ENCODE data around the gene PLD2. TPM values are rescaled to one million over a fixed set of nuclear protein-coding genes. Genes with fewer than 3 reads are reported as not detected.
"Not testable (repeated sequence)": the region's sequence is repeated elsewhere in the genome, so short reads cannot be mapped to it uniquely, and the experiment has no call there.

PLD2 gene
- total RNA-seq, 1 experiment from 2014 or later: 3.7 TPM

GRCh38 chr17:4789951-4790704, 16.8 kb upstream of the PLD2 start:
- peak; percentile 93 for DNase-seq (ENCODE audit: low read depth)

GRCh38 chr17:4790705-4791088, 16.3 kb upstream of the PLD2 start:
- no peak for DNase-seq (ENCODE audit: low read depth)

- DNase-seq (ENCODE audit: low read depth): no peak
These were observed 11.8 kb upstream of the PLD2 start for GRCh38 chr17:4795168-4795567.

- DNase-seq (ENCODE audit: low read depth): peak; percentile 67
These were observed 10.4 kb upstream of the PLD2 start for GRCh38 chr17:4796552-4796920.

- no peak for DNase-seq (ENCODE audit: low read depth)
These were observed 6.3 kb upstream of the PLD2 start for GRCh38 chr17:4800462-4801196.

GRCh38 chr17:4802228-4802627, 4.7 kb upstream of the PLD2 start, which contains the start of gene C17orf114:
C17orf114 (minus strand) TSS chr17:4802328.
- DNase-seq (ENCODE audit: low read depth): no peak

- no peak for DNase-seq (ENCODE audit: low read depth)
These were observed 536 bp upstream of the PLD2 start for GRCh38 chr17:4806456-4806776.

- DNase-seq (ENCODE audit: low read depth): no peak
These were observed 839 bp downstream of the PLD2 start for GRCh38 chr17:4807605-4808377.

- DNase-seq (ENCODE audit: low read depth): no peak
These were observed 1.4 kb downstream of the PLD2 start for GRCh38 chr17:4808378-4808767.

GRCh38 chr17:4810696-4811290, 3.8 kb downstream of the PLD2 start:
- DNase-seq (ENCODE audit: low read depth): no peak

- DNase-seq (ENCODE audit: low read depth): no peak
These were observed 4.5 kb downstream of the PLD2 start for GRCh38 chr17:4811471-4811870.

- DNase-seq (ENCODE audit: low read depth): no peak
These were observed 5.7 kb downstream of the PLD2 start for GRCh38 chr17:4812690-4813089.

GRCh38 chr17:4815043-4815675, 8.2 kb downstream of the PLD2 start:
- DNase-seq (ENCODE audit: low read depth): no peak

GRCh38 chr17:4816826-4817225, 9.9 kb downstream of the PLD2 start:
- no peak for DNase-seq (ENCODE audit: low read depth)

GRCh38 chr17:4818276-4818675, 11.3 kb downstream of the PLD2 start:
- DNase-seq (ENCODE audit: low read depth): no peak

GRCh38 chr17:4822835-4823234, 15.9 kb downstream of the PLD2 start:
- no peak for DNase-seq (ENCODE audit: low read depth)

GRCh38 chr17:4823373-4824089, 16.6 kb downstream of the PLD2 start:
- no peak for DNase-seq (ENCODE audit: low read depth)

GRCh38 chr17:4827399-4827798, 20.4 kb downstream of the PLD2 start:
- no peak for DNase-seq (ENCODE audit: low read depth)

GRCh38 chr17:4832829-4833177, 25.9 kb downstream of the PLD2 start:
- not testable (repeated sequence) for DNase-seq (ENCODE audit: low read depth)

GRCh38 chr17:4833178-4833940, 26.4 kb downstream of the PLD2 start, which contains the start of gene MINK1:
MINK1 (plus strand) TSS chr17:4833340; CDS start chr17:4833584, 244 bp downstream.
- DNase-seq (ENCODE audit: low read depth): peak; percentile 97

Data from Daoy (cell line).